HG02759 (cell line): Measurements from ENCODE around the gene SERPIND1.
"Not testable (repeated sequence)": the region's sequence is repeated elsewhere in the genome, so short reads cannot be mapped to it uniquely, and the experiment has no call there.

Experiments
- ATAC-seq: cut with Tn5 transposase; IDR thresholded peaks from one replicate; pipeline ENCODE4 v1.9.1; 2021; ENCODE audit warnings: mild to moderate bottlenecking, moderate library complexity; ENCODE audit not compliant: unreplicated experiment

SERPIND1 gene

GRCh38 chr22:20746431-20747189, 27.3 kb upstream of the SERPIND1 start:
- no peak for ATAC-seq

- ATAC-seq = no peak
These were observed 26.7 kb upstream of the SERPIND1 start for GRCh38 chr22:20747223-20747622.

- ATAC-seq = peak; percentile 14
These were observed 25.8 kb upstream of the SERPIND1 start for GRCh38 chr22:20748082-20748481.

- peak; percentile 70 for ATAC-seq
These were observed 25.0 kb upstream of the SERPIND1 start for GRCh38 chr22:20748731-20749428.

GRCh38 chr22:20749453-20749852, 24.5 kb upstream of the SERPIND1 start:
- peak; percentile 1 for ATAC-seq

- ATAC-seq = peak; percentile 43
These were observed 23.3 kb upstream of the SERPIND1 start for GRCh38 chr22:20750461-20751184.

- no peak for ATAC-seq
These were observed 22.6 kb upstream of the SERPIND1 start for GRCh38 chr22:20751185-20751851.

- ATAC-seq = no peak
These were observed 21.7 kb upstream of the SERPIND1 start for GRCh38 chr22:20752104-20752741.

- ATAC-seq = no peak
These were observed 21.0 kb upstream of the SERPIND1 start for GRCh38 chr22:20752873-20753272.

GRCh38 chr22:20756846-20757245, 17.1 kb upstream of the SERPIND1 start:
- no peak for ATAC-seq

- no peak for ATAC-seq
These were observed 15.2 kb upstream of the SERPIND1 start for GRCh38 chr22:20758688-20759087.

GRCh38 chr22:20760084-20760483, 13.8 kb upstream of the SERPIND1 start:
- no peak for ATAC-seq

- ATAC-seq = no peak
These were observed 12.4 kb upstream of the SERPIND1 start for GRCh38 chr22:20761536-20761935.

GRCh38 chr22:20762233-20762796, 11.6 kb upstream of the SERPIND1 start:
- no peak for ATAC-seq

GRCh38 chr22:20763630-20764470, 10.1 kb upstream of the SERPIND1 start:
- no peak for ATAC-seq

- no peak for ATAC-seq
These were observed 9.5 kb upstream of the SERPIND1 start for GRCh38 chr22:20764471-20764720.

- ATAC-seq = no peak
These were observed 9.2 kb upstream of the SERPIND1 start for GRCh38 chr22:20764729-20765128.

- ATAC-seq = no peak
These were observed 8.0 kb upstream of the SERPIND1 start for GRCh38 chr22:20765938-20766337.

GRCh38 chr22:20766530-20766929, 7.4 kb upstream of the SERPIND1 start:
- no peak for ATAC-seq

- ATAC-seq = not testable (repeated sequence)
These were observed 4.5 kb upstream of the SERPIND1 start for GRCh38 chr22:20769496-20769826.
